ENCODE results near the gene KAZN.

The KAZN gene

DNA sequence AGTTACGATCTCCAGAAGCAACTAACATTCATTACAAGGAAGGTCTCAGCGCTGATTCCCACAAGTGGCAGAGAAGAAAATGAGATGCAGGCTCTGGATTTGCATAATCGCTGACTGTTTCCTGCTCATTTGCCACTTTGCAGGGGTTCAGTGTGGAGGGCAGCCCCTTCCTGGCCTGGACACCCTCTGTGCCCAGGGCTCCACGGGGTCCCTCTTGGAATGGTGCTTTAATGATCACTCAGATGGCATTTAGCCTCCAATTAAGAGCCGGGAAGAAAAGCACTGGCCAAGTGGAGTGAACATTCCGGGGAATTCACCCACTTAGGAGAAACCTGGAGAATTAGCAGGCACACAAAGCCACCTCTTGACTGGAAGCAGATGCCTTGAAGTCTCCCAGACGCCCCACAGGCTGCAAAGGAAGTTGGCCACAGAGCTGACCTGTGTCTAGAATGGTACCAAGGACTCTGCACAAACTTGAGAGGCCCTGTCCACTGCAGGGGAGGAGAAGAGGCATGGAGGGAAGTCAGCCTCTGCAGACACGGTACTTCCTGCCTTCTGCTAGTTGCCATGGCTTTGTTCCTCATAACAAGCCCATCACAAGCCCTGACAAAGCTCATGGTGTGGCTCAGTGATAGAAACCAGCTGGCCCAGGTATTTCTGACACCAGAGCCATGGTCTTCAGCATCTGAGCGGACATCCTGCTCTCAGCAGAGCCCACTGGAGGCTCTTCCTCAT is 157.2 kb downstream of the KAZN start:
- DNase-seq (ENCODE audit: low read depth) = no peak
- TF ChIP-seq, protein P1, sequence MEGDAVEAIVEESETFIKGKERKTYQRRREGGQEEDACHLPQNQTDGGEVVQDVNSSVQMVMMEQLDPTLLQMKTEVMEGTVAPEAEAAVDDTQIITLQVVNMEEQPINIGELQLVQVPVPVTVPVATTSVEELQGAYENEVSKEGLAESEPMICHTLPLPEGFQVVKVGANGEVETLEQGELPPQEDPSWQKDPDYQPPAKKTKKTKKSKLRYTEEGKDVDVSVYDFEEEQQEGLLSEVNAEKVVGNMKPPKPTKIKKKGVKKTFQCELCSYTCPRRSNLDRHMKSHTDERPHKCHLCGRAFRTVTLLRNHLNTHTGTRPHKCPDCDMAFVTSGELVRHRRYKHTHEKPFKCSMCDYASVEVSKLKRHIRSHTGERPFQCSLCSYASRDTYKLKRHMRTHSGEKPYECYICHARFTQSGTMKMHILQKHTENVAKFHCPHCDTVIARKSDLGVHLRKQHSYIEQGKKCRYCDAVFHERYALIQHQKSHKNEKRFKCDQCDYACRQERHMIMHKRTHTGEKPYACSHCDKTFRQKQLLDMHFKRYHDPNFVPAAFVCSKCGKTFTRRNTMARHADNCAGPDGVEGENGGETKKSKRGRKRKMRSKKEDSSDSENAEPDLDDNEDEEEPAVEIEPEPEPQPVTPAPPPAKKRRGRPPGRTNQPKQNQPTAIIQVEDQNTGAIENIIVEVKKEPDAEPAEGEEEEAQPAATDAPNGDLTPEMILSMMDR (conservative IDR thresholded peaks at IDR 0.05; ENCODE audit: control insufficient read depth, insufficient read depth, low read depth, low read length) = no peak
- H3K4me3 ChIP-seq (ENCODE audit: control insufficient read depth, low read depth, low read length) = no peak overlapping the region

DNA sequence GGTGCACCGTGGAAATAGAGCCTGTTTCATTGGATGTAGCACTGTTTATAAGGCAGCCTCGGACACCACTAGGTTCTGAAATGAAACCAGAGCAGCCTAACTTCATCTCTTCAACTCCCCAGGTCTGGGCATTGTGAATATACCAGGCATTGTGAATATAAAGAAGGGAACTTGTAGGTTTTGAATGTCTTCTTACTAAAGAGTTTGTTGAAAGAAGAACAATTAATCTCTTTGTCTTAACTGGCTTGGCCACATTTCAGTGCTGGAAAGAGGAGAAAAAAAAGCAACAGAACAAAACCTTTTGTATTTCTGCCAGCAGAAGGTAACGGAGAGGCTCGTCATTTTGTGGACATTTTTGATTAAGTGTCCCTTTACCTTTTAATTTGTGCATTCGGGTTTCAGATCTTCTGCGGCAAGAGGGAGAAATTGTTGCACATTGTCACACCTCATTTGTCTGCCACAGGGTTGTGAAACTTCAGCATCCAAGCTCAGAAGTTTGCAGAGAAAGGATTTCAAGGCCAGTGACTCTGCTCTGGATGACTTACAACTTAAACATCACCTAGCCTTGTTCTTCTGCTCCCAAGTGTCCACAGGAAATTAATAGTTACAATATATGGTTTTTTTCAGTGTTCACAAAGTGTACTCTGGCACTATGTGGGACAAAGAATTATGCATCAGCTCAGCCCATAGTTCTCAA is 158.3 kb downstream of the KAZN start:
- no peak overlapping the region for H3K4me3 ChIP-seq (ENCODE audit: control insufficient read depth, low read depth, low read length)
- TF ChIP-seq, protein P1 (conservative IDR thresholded peaks at IDR 0.05; ENCODE audit: control insufficient read depth, insufficient read depth, low read depth, low read length) = no peak
- DNase-seq (ENCODE audit: low read depth) = no peak

DNA sequence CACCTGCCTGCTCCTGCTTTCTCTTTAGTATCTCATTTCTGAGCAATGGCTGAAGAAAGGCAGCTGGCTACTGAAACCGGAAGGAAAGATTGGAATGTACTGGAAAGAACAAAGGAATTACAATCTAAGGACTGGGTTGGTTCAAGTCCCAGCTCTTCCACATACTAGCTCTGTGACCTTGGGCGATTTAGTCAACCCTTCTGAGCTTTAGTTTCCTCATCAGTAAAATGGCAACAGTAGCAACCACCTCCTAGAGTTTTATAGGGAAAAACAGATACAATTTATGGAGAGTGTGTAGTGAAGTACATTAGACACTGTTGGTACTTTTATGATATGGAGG is 158.8 kb downstream of the KAZN start:
- TF ChIP-seq, protein P1 (conservative IDR thresholded peaks at IDR 0.05; ENCODE audit: control insufficient read depth, insufficient read depth, low read depth, low read length) = no peak
- DNase-seq (ENCODE audit: low read depth) = no peak
- no peak overlapping the region for H3K4me3 ChIP-seq (ENCODE audit: control insufficient read depth, low read depth, low read length)

DNA sequence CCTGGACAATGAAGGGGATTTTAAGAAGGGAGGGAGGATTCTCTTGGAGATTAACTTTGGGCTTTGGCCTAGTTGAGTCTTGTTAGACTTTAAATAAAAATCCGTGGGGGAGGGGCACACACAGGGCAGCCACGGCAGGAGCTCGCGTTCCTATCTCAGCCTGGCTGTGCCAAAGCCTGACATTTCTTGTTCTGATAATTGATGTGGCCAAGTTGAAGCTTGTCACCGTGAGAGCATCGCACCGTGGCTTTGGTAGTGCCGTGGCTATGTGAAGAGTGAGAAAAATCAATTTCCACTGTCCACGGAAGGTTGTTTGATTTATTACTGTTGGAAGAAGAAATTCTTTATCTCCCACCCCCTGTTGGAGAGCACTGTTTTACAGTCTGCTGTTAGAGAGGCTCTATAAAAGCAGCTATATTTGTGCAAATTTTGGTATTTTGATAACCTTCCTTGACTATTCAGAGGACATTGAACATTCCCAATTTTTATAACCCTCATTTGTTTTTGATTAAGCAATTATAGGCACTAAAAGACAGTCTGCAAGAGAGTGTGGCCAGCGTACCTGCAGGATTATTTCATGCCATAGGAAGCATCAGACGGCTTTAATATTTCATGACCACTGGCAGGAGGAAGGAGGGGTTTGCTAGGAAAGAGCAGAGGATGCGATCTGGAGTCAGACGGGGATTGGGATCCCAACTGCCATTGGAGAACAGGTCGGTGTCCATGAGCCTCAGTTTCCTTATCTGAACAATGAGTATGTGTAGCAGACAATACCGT is 160.7 kb downstream of the KAZN start:
- TF ChIP-seq, protein P1 (conservative IDR thresholded peaks at IDR 0.05; ENCODE audit: control insufficient read depth, insufficient read depth, low read depth, low read length) = no peak
- H3K4me3 ChIP-seq (ENCODE audit: control insufficient read depth, low read depth, low read length) = no peak overlapping the region
- DNase-seq (ENCODE audit: low read depth) = no peak

DNA sequence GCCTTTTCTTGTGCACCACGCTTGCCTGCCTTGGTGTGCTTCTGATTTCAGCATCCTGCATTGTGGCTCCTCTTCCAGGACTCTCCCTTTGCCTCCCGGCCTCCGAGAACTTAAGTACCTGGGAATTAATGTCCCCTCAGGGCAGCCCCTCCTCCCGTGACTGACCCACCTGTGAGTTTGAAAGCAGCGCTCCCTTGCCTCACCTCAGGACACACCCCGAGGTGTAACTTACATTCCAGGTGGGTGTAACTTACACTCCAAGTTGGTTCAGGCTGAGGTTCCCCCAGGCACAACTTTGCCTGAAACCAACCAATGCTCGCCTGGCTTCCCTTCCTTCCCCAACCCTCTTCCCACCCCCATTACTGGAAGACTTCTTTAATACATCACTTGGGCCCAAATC is 161.4 kb downstream of the KAZN start:
- TF ChIP-seq, protein P1 (conservative IDR thresholded peaks at IDR 0.05; ENCODE audit: control insufficient read depth, insufficient read depth, low read depth, low read length) = no peak
- no peak for DNase-seq (ENCODE audit: low read depth)
- no peak overlapping the region for H3K4me3 ChIP-seq (ENCODE audit: control insufficient read depth, low read depth, low read length)

DNA sequence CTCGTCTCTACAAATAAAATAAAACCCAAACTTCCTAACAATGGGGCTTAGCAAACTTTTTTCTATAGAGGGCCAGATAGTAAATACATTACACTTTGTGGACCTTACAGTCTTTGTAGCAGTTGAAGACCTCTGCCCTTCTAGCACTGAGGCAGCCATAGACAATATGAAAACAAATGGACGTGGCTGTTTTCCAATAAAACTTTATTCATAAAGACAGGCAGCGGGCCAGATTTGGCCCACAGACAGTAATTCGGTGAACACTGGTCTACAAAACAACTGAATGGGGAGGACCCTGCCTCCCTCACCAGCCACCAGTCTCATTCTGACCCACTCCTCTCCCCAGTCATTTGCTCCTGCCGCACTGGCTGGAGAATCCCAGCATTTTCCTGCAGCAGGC is 162.3 kb downstream of the KAZN start:
- no peak for DNase-seq (ENCODE audit: low read depth)
- H3K4me3 ChIP-seq (ENCODE audit: control insufficient read depth, low read depth, low read length) = no peak overlapping the region
- TF ChIP-seq, protein P1 (conservative IDR thresholded peaks at IDR 0.05; ENCODE audit: control insufficient read depth, insufficient read depth, low read depth, low read length) = no peak

Measured in fibroblast of mammary gland (primary cell).